HEK293 (cell line): Measurements from ENCODE around the gene RAP1GAP.

ENCODE experiments used
- CTCF ChIA-PET: fragments of 350-600 bp; formaldehyde crosslinking; extraction: SDS; loops from one replicate; lab custom pipeline; 2021; ENCODE audit warnings: antibody characterized with exemption; lab: Yijun Ruan, JAX
- POLR2A ChIA-PET: fragments of 300-600 bp; formaldehyde crosslinking; extraction: SDS; loops from one replicate; lab custom pipeline; 2020; ENCODE audit warnings: antibody characterized with exemption, inconsistent platforms; lab: Yijun Ruan, JAX
- H3K27ac ChIP-seq: fragments of 200-500 bp; sonication (Bioruptor generic); 2 replicates; pipeline ENCODE4 v1.5.1; 2014; ENCODE audit warnings: low read depth, low read length, control low read depth, inconsistent platforms; ENCODE audit errors: extremely low read depth
- H3K36me3 ChIP-seq, 2 experiments: fragments of 200-500 bp in 1 of 2; sonication (Bioruptor generic) in 1 of 2; 1 replicate in 1 of 2; 2 replicates in 1 of 2; pipeline ENCODE4 v1.5.1; 2014 to 2017; ENCODE audit warnings: inconsistent platforms in 2 of 2, low read length in 2 of 2; ENCODE audit not compliant: control insufficient read depth in 2 of 2, insufficient read depth in 1 of 2
- H3K4me1 ChIP-seq: fragments of 200-500 bp; sonication (Bioruptor generic); 2 replicates; pipeline ENCODE4 v1.5.1; 2014; ENCODE audit warnings: mild to moderate bottlenecking, low read length, inconsistent platforms; ENCODE audit not compliant: control insufficient read depth, insufficient read depth
- H3K4me3 ChIP-seq: 2 replicates; pipeline ENCODE4 v1.5.1; 2011; ENCODE audit warnings: low read depth, mild to moderate bottlenecking, control low read depth, low read length, moderate library complexity
- H3K9me3 ChIP-seq: fragments of 200-500 bp; sonication (Bioruptor generic); 2 replicates; pipeline ENCODE4 v1.5.1; 2014; ENCODE audit warnings: low read depth, low read length, inconsistent platforms; ENCODE audit not compliant: control insufficient read depth, insufficient read depth
- BCL11A ChIP-seq: fragments of 450-650 bp; formaldehyde crosslinking; IDR thresholded peaks from 2 replicates; pipeline ENCODE4 v1.5.1; 2016; ENCODE audit warnings: low read depth, missing biosample characterization, missing genetic modification characterization
- EGR2 ChIP-seq: fragments of 450-650 bp; formaldehyde crosslinking; IDR thresholded peaks from 2 replicates; pipeline ENCODE4 v1.5.1; 2016; ENCODE audit warnings: low read depth, missing biosample characterization, missing genetic modification characterization
- GLI2 ChIP-seq: fragments of 450-650 bp; formaldehyde crosslinking; IDR thresholded peaks from 2 replicates; pipeline ENCODE4; 2017; ENCODE audit warnings: missing biosample characterization, missing genetic modification characterization, low read depth, borderline replicate concordance
- KLF8 ChIP-seq: fragments of 450-650 bp; formaldehyde crosslinking; IDR thresholded peaks from 2 replicates; pipeline ENCODE4 v1.5.1; 2016; ENCODE audit warnings: missing biosample characterization, missing genetic modification characterization
- SCRT1 ChIP-seq: fragments of 450-650 bp; formaldehyde crosslinking; IDR thresholded peaks from 2 replicates; pipeline ENCODE4 v1.5.1; 2016; ENCODE audit warnings: missing biosample characterization, missing genetic modification characterization, borderline replicate concordance
- SP3 ChIP-seq: fragments of 450-650 bp; formaldehyde crosslinking; IDR thresholded peaks from 2 replicates; pipeline ENCODE4 v1.5.1; 2016; ENCODE audit warnings: missing biosample characterization, missing genetic modification characterization
- ZFHX2 ChIP-seq: fragments of 450-650 bp; formaldehyde crosslinking; conservative IDR thresholded peaks from 2 replicates; pipeline ENCODE4 v1.5.1; 2016; ENCODE audit warnings: missing biosample characterization, missing genetic modification characterization
- ZFP69B ChIP-seq: fragments of 450-650 bp; formaldehyde crosslinking; IDR thresholded peaks from 2 replicates; pipeline ENCODE4 v1.5.1; 2016; ENCODE audit warnings: missing biosample characterization, missing genetic modification characterization
- ZNF112 ChIP-seq: fragments of 450-650 bp; formaldehyde crosslinking; IDR thresholded peaks from 2 replicates; pipeline ENCODE4 v1.5.0; 2017; ENCODE audit warnings: missing biosample characterization, missing genetic modification characterization
- ZNF248 ChIP-seq: fragments of 450-650 bp; formaldehyde crosslinking; IDR thresholded peaks from 2 replicates; pipeline ENCODE4 v1.5.1; 2017; ENCODE audit warnings: missing biosample characterization, missing genetic modification characterization
- ZNF266 ChIP-seq: fragments of 450-650 bp; formaldehyde crosslinking; IDR thresholded peaks from 2 replicates; pipeline ENCODE4 v1.5.1; 2016; ENCODE audit warnings: missing biosample characterization, missing genetic modification characterization, low read depth
- ZNF391 ChIP-seq: fragments of 450-650 bp; formaldehyde crosslinking; IDR thresholded peaks from 2 replicates; pipeline ENCODE4 v1.5.1; 2016; ENCODE audit warnings: low read depth, missing biosample characterization, missing genetic modification characterization, borderline replicate concordance
- ZNF510 ChIP-seq: fragments of 450-650 bp; formaldehyde crosslinking; IDR thresholded peaks from 2 replicates; pipeline ENCODE4 v1.5.1; 2018; ENCODE audit warnings: mild to moderate bottlenecking, missing genetic modification characterization, missing biosample characterization; ENCODE audit not compliant: insufficient replicate concordance
- ZNF571 ChIP-seq: fragments of 450-650 bp; formaldehyde crosslinking; IDR thresholded peaks from 2 replicates; pipeline ENCODE4 v1.5.0; 2017; ENCODE audit warnings: missing biosample characterization, missing genetic modification characterization
- ZNF585B ChIP-seq: fragments of 450-650 bp; formaldehyde crosslinking; IDR thresholded peaks from 2 replicates; pipeline ENCODE4 v1.5.1; 2016; ENCODE audit warnings: missing biosample characterization, missing genetic modification characterization
- ZNF624 ChIP-seq: fragments of 450-650 bp; formaldehyde crosslinking; IDR thresholded peaks from 2 replicates; pipeline ENCODE4 v1.5.1; 2017; ENCODE audit warnings: missing biosample characterization, missing genetic modification characterization
- ZSCAN23 ChIP-seq: fragments of 450-650 bp; formaldehyde crosslinking; IDR thresholded peaks from 2 replicates; pipeline ENCODE4 v1.5.1; 2016; ENCODE audit warnings: missing biosample characterization, missing genetic modification characterization
- TF ChIP-seq, protein P1 (sequence below): fragments of 450-650 bp; formaldehyde crosslinking; IDR thresholded peaks from 2 replicates; pipeline ENCODE4 v1.5.1; 2016; ENCODE audit warnings: missing biosample characterization, missing genetic modification characterization
- TF ChIP-seq, protein P2 (sequence below): fragments of 450-650 bp; formaldehyde crosslinking; optimal IDR thresholded peaks from 2 replicates; pipeline ENCODE3; 2016; ENCODE audit warnings: missing biosample characterization, mild to moderate bottlenecking, missing genetic modification characterization
- TF ChIP-seq, protein P3 (sequence below): fragments of 450-650 bp; formaldehyde crosslinking; IDR thresholded peaks from 2 replicates; pipeline ENCODE4 v1.5.1; 2016; ENCODE audit warnings: missing biosample characterization, missing genetic modification characterization
- TF ChIP-seq, protein P4 (sequence below): fragments of 450-650 bp; formaldehyde crosslinking; IDR thresholded peaks from 2 replicates; pipeline ENCODE4 v1.5.1; 2016; ENCODE audit warnings: missing biosample characterization, missing genetic modification characterization
- TF ChIP-seq, protein P5 (sequence below): fragments of 450-650 bp; formaldehyde crosslinking; IDR thresholded peaks from 2 replicates; pipeline ENCODE4 v1.5.1; 2017; ENCODE audit warnings: missing biosample characterization, missing genetic modification characterization

Gene RAP1GAP

DNA sequence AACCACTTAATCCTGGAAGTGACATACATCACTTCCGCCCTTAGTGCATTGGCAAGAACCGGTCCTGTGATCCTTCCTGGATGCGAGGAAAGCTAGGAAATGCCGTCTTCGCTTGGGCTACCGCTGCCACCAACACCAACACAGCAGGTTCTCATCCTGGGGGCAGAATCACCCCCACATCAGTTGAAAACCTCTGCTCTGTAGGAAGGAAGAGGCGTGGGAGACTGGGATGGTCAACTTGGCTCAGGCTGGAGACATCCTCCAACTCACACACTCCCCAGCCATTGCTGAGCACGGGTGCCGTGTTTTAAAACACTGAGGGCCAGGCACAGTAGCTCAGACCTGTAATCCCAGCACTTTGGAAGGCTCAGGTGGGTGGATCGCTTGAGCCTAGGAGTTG is 85.1 kb downstream of the RAP1GAP start:
- H3K27ac ChIP-seq: no peak overlapping the region
- TF ChIP-seq ZFHX2 (peak; percentile 65), ZNF391 (tag by site-specific recombination) (no peak), EGR2 (tag by site-specific recombination) (peak; percentile 72)
- ChIA-PET POLR2A (no interaction called here), CTCF (interaction anchor here (0.7 kb wide), 1 partner anchor 887 kb away, joined by 3 read pairs; no protein-coding TSS in a partner anchor)
- no peaks in the 10 kb centered on the region for H3K4me1 ChIP-seq
- H3K4me3 ChIP-seq: no peak overlapping the region
- H3K36me3 ChIP-seq: no peaks in the 10 kb centered on the region
- H3K9me3 ChIP-seq: no peaks in the 10 kb centered on the region

DNA sequence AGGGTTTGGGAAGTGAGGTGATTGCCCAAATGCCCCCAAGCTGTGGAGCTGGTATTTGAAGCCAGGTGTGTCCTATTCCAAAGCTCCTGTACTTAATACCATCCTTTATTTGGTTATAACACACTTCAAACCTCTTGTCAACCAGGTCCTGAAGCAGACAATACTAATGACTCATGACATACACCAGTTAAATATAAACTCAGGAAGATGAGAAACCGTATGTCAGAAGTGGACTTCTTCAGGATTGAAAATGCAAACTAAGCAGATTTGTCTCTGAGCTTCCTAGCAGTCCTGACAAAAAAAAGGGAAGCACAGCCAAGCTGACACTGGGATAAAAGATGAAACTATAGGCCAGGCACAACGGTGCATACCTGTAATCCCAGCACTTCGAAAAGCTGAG is 89.4 kb downstream of the RAP1GAP start:
- Histone ChIP-seq H3K9me3 (no peaks in the 10 kb centered on the region), H3K4me1 (no peaks in the 10 kb centered on the region; the same call in 1 of the 2 replicates), H3K4me3 (no peak overlapping the region), H3K27ac (no peak overlapping the region), H3K36me3 (no peaks in the 10 kb centered on the region)
- ChIA-PET POLR2A (no interaction called here), CTCF (interaction anchor here (1.2 to 1.5 kb wide), 2 partner anchors 16 to 211 kb away, joined by 3 to 5 read pairs; no protein-coding TSS in a partner anchor)
- TF ChIP-seq GLI2 (tag by site-specific recombination) (no peak), ZNF585B (tag by site-specific recombination) (no peak), SCRT1 (no peak), ZNF248 (tag by site-specific recombination) (no peak), BCL11A (tag by site-specific recombination) (no peak), ZNF510 (tag by site-specific recombination) (no peak)
- TF ChIP-seq, protein P1, sequence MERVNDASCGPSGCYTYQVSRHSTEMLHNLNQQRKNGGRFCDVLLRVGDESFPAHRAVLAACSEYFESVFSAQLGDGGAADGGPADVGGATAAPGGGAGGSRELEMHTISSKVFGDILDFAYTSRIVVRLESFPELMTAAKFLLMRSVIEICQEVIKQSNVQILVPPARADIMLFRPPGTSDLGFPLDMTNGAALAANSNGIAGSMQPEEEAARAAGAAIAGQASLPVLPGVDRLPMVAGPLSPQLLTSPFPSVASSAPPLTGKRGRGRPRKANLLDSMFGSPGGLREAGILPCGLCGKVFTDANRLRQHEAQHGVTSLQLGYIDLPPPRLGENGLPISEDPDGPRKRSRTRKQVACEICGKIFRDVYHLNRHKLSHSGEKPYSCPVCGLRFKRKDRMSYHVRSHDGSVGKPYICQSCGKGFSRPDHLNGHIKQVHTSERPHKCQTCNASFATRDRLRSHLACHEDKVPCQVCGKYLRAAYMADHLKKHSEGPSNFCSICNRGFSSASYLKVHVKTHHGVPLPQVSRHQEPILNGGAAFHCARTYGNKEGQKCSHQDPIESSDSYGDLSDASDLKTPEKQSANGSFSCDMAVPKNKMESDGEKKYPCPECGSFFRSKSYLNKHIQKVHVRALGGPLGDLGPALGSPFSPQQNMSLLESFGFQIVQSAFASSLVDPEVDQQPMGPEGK (tag by site-specific recombination): no peak
- TF ChIP-seq, all 188 proteins: peak for 0

DNA sequence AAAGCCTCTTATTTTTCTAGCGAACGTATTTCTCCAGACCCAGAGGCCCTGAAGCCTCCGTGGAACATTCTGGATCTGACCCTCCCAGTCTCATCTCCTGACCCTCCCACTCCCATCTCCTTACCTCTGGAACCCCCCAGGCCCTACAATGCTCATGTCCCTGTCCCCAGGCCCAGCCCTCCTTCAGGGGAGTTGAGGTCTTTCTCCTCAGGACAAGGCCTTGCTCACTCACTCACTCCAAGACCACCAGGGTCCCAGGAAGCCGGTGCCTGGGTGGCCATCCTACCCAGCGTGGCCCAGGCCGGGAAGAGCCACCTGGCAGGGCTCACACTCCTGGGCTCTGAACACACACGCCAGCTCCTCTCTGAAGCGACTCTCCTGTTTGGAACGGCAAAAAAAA is 91.2 kb downstream of the RAP1GAP start:
- POLR2A ChIA-PET: no interaction called here
- no peak overlapping the region for H3K4me3 ChIP-seq
- CTCF ChIA-PET: interaction anchor here (0.6 kb wide), 1 partner anchor 358 kb away, joined by 3 read pairs; no protein-coding TSS in a partner anchor
- TF ChIP-seq, protein P2, sequence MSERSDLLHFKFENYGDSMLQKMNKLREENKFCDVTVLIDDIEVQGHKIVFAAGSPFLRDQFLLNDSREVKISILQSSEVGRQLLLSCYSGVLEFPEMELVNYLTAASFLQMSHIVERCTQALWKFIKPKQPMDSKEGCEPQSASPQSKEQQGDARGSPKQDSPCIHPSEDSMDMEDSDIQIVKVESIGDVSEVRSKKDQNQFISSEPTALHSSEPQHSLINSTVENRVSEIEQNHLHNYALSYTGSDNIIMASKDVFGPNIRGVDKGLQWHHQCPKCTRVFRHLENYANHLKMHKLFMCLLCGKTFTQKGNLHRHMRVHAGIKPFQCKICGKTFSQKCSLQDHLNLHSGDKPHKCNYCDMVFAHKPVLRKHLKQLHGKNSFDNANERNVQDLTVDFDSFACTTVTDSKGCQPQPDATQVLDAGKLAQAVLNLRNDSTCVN (tag by site-specific recombination): no peak
- TF ChIP-seq, protein P3, sequence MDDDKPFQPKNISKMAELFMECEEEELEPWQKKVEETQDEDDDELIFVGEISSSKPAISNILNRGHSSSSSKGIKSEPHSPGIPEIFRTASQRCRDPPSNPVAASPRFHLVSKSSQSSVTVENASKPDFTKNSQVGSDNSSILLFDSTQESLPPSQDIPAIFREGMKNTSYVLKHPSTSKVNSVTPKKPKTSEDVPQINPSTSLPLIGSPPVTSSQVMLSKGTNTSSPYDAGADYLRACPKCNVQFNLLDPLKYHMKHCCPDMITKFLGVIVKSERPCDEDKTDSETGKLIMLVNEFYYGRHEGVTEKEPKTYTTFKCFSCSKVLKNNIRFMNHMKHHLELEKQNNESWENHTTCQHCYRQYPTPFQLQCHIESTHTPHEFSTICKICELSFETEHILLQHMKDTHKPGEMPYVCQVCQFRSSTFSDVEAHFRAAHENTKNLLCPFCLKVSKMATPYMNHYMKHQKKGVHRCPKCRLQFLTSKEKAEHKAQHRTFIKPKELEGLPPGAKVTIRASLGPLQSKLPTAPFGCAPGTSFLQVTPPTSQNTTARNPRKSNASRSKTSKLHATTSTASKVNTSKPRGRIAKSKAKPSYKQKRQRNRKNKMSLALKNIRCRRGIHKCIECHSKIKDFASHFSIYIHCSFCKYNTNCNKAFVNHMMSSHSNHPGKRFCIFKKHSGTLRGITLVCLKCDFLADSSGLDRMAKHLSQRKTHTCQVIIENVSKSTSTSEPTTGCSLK (tag by site-specific recombination): no peak
- TF ChIP-seq, protein P4, sequence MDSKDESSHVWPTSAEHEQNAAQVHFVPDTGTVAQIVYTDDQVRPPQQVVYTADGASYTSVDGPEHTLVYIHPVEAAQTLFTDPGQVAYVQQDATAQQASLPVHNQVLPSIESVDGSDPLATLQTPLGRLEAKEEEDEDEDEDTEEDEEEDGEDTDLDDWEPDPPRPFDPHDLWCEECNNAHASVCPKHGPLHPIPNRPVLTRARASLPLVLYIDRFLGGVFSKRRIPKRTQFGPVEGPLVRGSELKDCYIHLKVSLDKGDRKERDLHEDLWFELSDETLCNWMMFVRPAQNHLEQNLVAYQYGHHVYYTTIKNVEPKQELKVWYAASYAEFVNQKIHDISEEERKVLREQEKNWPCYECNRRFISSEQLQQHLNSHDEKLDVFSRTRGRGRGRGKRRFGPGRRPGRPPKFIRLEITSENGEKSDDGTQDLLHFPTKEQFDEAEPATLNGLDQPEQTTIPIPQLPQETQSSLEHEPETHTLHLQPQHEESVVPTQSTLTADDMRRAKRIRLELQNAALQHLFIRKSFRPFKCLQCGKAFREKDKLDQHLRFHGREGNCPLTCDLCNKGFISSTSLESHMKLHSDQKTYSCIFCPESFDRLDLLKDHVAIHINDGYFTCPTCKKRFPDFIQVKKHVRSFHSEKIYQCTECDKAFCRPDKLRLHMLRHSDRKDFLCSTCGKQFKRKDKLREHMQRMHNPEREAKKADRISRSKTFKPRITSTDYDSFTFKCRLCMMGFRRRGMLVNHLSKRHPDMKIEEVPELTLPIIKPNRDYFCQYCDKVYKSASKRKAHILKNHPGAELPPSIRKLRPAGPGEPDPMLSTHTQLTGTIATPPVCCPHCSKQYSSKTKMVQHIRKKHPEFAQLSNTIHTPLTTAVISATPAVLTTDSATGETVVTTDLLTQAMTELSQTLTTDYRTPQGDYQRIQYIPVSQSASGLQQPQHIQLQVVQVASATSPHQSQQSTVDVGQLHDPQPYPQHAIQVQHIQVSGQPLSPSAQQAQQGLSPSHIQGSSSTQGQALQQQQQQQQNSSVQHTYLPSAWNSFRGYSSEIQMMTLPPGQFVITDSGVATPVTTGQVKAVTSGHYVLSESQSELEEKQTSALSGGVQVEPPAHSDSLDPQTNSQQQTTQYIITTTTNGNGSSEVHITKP (tag by site-specific recombination): no peak
- TF ChIP-seq ZSCAN23 (no peak), ZNF112 (no peak), ZNF266 (tag by site-specific recombination) (no peak), ZFP69B (tag by site-specific recombination) (no peak), SP3 (tag by site-specific recombination) (no peak), ZNF571 (tag by site-specific recombination) (no peak), ZNF624 (no peak), KLF8 (tag by site-specific recombination) (no peak)
- TF ChIP-seq, protein P5, sequence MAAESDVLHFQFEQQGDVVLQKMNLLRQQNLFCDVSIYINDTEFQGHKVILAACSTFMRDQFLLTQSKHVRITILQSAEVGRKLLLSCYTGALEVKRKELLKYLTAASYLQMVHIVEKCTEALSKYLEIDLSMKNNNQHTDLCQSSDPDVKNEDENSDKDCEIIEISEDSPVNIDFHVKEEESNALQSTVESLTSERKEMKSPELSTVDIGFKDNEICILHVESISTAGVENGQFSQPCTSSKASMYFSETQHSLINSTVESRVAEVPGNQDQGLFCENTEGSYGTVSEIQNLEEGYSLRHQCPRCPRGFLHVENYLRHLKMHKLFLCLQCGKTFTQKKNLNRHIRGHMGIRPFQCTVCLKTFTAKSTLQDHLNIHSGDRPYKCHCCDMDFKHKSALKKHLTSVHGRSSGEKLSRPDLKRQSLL: no peak

More for the DNA sequence above, 91.2 kb downstream of the RAP1GAP start:
- no peaks in the 10 kb centered on the region for H3K9me3 ChIP-seq
- no peaks in the 10 kb centered on the region; the same call in 1 of the 2 replicates for H3K4me1 ChIP-seq
- no peaks in the 10 kb centered on the region for H3K36me3 ChIP-seq
- H3K27ac ChIP-seq: no peak overlapping the region
